ENCODE data around the gene KLC4.

KLC4 gene

GRCh38 chr6:43032326-43032725 lies 27.1 kb upstream of the KLC4 start:
- no peak overlapping the region for H3K4me3 ChIP-seq (ENCODE audit: low read depth in 1 of 2, low read length in 1 of 2)
- H3K27me3 ChIP-seq: no peaks in the 10 kb centered on the region
- no peak overlapping the region for H3K27ac ChIP-seq
- peaks cover 85% of the 10 kb centered on the region for H3K36me3 ChIP-seq
- no peaks in the 10 kb centered on the region for H3K4me1 ChIP-seq (ENCODE audit: control insufficient read depth in 1 of 2, insufficient read depth in 1 of 2, low read depth in 1 of 2, low read length in 1 of 2)
- TF ChIP-seq, protein P1, sequence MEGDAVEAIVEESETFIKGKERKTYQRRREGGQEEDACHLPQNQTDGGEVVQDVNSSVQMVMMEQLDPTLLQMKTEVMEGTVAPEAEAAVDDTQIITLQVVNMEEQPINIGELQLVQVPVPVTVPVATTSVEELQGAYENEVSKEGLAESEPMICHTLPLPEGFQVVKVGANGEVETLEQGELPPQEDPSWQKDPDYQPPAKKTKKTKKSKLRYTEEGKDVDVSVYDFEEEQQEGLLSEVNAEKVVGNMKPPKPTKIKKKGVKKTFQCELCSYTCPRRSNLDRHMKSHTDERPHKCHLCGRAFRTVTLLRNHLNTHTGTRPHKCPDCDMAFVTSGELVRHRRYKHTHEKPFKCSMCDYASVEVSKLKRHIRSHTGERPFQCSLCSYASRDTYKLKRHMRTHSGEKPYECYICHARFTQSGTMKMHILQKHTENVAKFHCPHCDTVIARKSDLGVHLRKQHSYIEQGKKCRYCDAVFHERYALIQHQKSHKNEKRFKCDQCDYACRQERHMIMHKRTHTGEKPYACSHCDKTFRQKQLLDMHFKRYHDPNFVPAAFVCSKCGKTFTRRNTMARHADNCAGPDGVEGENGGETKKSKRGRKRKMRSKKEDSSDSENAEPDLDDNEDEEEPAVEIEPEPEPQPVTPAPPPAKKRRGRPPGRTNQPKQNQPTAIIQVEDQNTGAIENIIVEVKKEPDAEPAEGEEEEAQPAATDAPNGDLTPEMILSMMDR (IDR thresholded peaks at IDR 0.05): no peak
- no peaks in the 10 kb centered on the region for H3K9me3 ChIP-seq

GRCh38 chr6:43033496-43034189 lies 25.8 kb upstream of the KLC4 start:
- Histone ChIP-seq H3K9me3 (no peaks in the 10 kb centered on the region), H3K36me3 (peaks cover 85% of the 10 kb centered on the region), H3K4me1 (ENCODE audit: control insufficient read depth in 1 of 2, insufficient read depth in 1 of 2, low read depth in 1 of 2, low read length in 1 of 2) (no peaks in the 10 kb centered on the region), H3K27me3 (no peaks in the 10 kb centered on the region), H3K27ac (no peak overlapping the region), H3K4me3 (ENCODE audit: low read depth in 1 of 2, low read length in 1 of 2) (no peak overlapping the region)
- TF ChIP-seq, protein P1 (IDR thresholded peaks at IDR 0.05): no peak

DNA sequence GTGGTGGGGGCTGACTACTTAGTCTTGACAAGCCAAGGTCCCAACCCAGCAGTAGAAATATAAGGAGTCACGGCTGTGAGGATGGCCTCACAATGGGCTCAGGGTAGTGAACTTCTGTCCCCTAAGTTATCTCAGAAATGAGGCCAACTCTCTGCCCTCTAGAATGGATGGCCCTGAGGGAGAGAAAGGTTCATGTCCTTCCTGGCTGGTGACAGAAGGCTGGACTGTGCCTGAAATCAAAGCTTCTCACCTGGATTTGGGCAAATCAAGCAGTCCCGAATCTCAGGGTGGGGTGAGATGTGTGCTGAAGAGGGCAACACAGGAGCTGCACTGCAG lies 25.3 kb upstream of the KLC4 start:
- Histone ChIP-seq H3K27ac (no peak overlapping the region), H3K9me3 (no peaks in the 10 kb centered on the region), H3K27me3 (no peaks in the 10 kb centered on the region), H3K4me3 (ENCODE audit: low read depth in 1 of 2, low read length in 1 of 2) (no peak overlapping the region), H3K36me3 (peaks cover 85% of the 10 kb centered on the region), H3K4me1 (ENCODE audit: control insufficient read depth in 1 of 2, insufficient read depth in 1 of 2, low read depth in 1 of 2, low read length in 1 of 2) (no peaks in the 10 kb centered on the region)
- TF ChIP-seq, protein P1 (IDR thresholded peaks at IDR 0.05): no peak

DNA sequence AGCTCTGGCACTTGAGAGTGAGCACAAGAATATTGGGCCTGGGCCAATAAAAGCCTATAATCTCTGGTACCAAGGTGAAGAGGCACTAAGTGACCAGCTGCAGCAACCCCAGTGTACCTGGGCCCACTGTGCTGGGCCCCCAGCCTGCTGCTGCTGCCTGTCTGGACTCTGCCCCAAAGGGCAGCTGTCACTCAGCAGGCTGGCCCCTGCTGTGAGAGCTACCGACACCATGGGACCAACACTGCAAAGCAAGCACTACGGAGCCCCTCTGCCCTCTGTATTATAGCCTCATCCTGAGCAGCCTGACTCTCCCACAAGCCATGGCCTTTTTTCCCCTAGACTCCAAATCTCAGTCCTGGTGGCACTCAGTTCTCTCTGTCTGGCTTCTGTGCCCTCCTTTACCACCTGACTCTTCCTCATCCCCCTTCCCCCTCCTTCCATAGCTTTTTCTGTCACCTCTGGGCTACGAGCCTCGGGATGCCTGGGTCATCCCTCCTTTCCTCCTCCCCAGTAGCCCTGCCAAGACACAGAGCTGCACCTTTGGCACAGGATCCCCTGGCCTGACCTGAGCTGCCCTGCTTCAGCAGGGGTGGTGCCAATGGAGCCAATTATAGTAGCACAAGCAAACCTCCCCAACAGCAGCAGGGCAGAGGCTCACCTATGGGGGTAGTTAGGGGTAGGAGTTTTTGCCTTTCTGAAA lies 23.8 kb upstream of the KLC4 start:
- Histone ChIP-seq H3K9me3 (no peaks in the 10 kb centered on the region), H3K27ac (no peak overlapping the region), H3K4me1 (ENCODE audit: control insufficient read depth in 1 of 2, insufficient read depth in 1 of 2, low read depth in 1 of 2, low read length in 1 of 2) (no peaks in the 10 kb centered on the region), H3K36me3 (peaks cover 83% of the 10 kb centered on the region), H3K4me3 (ENCODE audit: low read depth in 1 of 2, low read length in 1 of 2) (no peak overlapping the region), H3K27me3 (no peaks in the 10 kb centered on the region)
- TF ChIP-seq, protein P1 (IDR thresholded peaks at IDR 0.05): no peak

DNA sequence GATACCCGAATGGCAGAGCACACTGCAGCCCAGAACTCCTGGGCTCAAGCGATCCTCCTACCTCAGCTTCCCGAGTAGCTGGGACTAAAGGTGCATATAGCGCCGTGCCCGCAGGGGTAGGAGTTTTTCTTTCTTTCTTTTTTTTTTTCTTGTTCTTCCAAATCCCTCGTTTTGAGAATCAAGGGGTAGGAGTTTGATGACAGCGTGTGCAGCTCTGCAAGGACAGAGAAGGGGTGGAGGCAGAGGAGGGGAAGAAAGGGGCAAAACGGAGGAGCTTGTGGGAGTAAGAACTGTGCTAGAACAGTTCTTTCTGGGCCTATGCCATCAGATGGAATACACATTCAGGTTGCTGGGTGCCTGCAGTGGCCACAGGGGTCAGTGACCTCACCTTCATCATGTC lies 22.7 kb upstream of the KLC4 start:
- TF ChIP-seq, protein P1 (IDR thresholded peaks at IDR 0.05): no peak
- Histone ChIP-seq H3K9me3 (no peaks in the 10 kb centered on the region), H3K36me3 (peaks cover 88% of the 10 kb centered on the region), H3K4me1 (ENCODE audit: control insufficient read depth in 1 of 2, insufficient read depth in 1 of 2, low read depth in 1 of 2, low read length in 1 of 2) (no peaks in the 10 kb centered on the region), H3K4me3 (ENCODE audit: low read depth in 1 of 2, low read length in 1 of 2) (no peak overlapping the region), H3K27me3 (no peaks in the 10 kb centered on the region), H3K27ac (no peak overlapping the region)
